OCI-LY1 (cell line): ENCODE results near the gene UBE2L6.

ENCODE experiments used
- H2AFZ ChIP-seq: fragments of 200-600 bp; sonication (generic), shearing (Covaris generic); 2 replicates; pipeline ENCODE4 v1.6.0; 2014; ENCODE audit warnings: antibody characterized with exemption, mild to moderate bottlenecking, low read length
- H3F3A ChIP-seq: fragments of 200-600 bp; sonication (generic), shearing (Covaris generic); 2 replicates; pipeline ENCODE4 v1.6.0; 2014; ENCODE audit warnings: mild to moderate bottlenecking, antibody characterized with exemption, low read length, moderate library complexity; ENCODE audit not compliant: insufficient read depth
- H3K27ac ChIP-seq: fragments of 200-600 bp; sonication (generic); 2 replicates; pipeline ENCODE4 v1.5.1; 2014; ENCODE audit warnings: low read length, mixed run types, mild to moderate bottlenecking, low read depth; ENCODE audit not compliant: poor library complexity, severe bottlenecking
- H3K27me3 ChIP-seq: fragments of 200-600 bp; sonication (generic); 2 replicates; pipeline ENCODE4 v1.6.0; 2014; ENCODE audit warnings: antibody characterized with exemption, mild to moderate bottlenecking, low read length, moderate library complexity; ENCODE audit not compliant: insufficient read depth
- H3K36me3 ChIP-seq: fragments of 200-600 bp; sonication (generic); 2 replicates; pipeline ENCODE4 v1.6.1; 2014; ENCODE audit warnings: mild to moderate bottlenecking, antibody characterized with exemption, low read length, moderate library complexity, mixed read lengths; ENCODE audit not compliant: insufficient read depth
- H3K4me1 ChIP-seq: fragments of 200-600 bp; sonication (generic); 2 replicates; pipeline ENCODE4 v1.5.1; 2014; ENCODE audit warnings: mild to moderate bottlenecking, low read length, moderate library complexity; ENCODE audit not compliant: insufficient read depth, severe bottlenecking
- H3K4me2 ChIP-seq: fragments of 200-600 bp; sonication (generic), shearing (Covaris generic); 2 replicates; pipeline ENCODE4 v1.6.1; 2014; ENCODE audit warnings: low read length
- H3K4me3 ChIP-seq: fragments of 200-600 bp; sonication (generic); 2 replicates; pipeline ENCODE4 v1.5.1; 2014; ENCODE audit warnings: low read length, low read depth, mild to moderate bottlenecking, mixed read lengths; ENCODE audit not compliant: poor library complexity, severe bottlenecking
- H3K79me2 ChIP-seq: fragments of 200-600 bp; shearing (Covaris generic); 2 replicates; pipeline ENCODE4 v1.6.1; 2016; ENCODE audit warnings: mixed run types, low read length, mixed read lengths; ENCODE audit not compliant: insufficient read depth
- H3K9ac ChIP-seq: fragments of 200-600 bp; sonication (generic), shearing (Covaris generic); 2 replicates; pipeline ENCODE4 v1.6.1; 2014; ENCODE audit warnings: mild to moderate bottlenecking, low read length, mixed read lengths
- H3K9me2 ChIP-seq: fragments of 200-600 bp; sonication (generic), shearing (Covaris generic); 2 replicates; pipeline ENCODE4 v1.6.1; 2014; ENCODE audit warnings: low read depth, mild to moderate bottlenecking, low read length, mixed read lengths
- H3K9me3 ChIP-seq: fragments of 200-600 bp; shearing (Covaris generic); 2 replicates; pipeline ENCODE4 v1.6.1; 2014; ENCODE audit warnings: low read length, mixed read lengths
- H4K20me1 ChIP-seq: fragments of 200-600 bp; sonication (generic), shearing (Covaris generic); 2 replicates; pipeline ENCODE4 v1.6.0; 2016; ENCODE audit warnings: mild to moderate bottlenecking, low read length; ENCODE audit not compliant: insufficient read depth
- EZH2 ChIP-seq: fragments of 200-600 bp; sonication (generic), shearing (Covaris generic); IDR thresholded peaks from 2 replicates; pipeline ENCODE4 v1.8.0; 2017; ENCODE audit warnings: borderline replicate concordance, mixed run types, mild to moderate bottlenecking, antibody characterized with exemption, low read length, moderate library complexity, mixed read lengths
- TF ChIP-seq, protein P1 (sequence below): fragments of 200-600 bp; sonication (generic), shearing (Covaris generic); IDR thresholded peaks from 2 replicates; pipeline ENCODE4 v1.5.1; 2017; ENCODE audit warnings: mild to moderate bottlenecking, antibody characterized with exemption, low read length, moderate library complexity, mixed read lengths

The UBE2L6 gene

DNA sequence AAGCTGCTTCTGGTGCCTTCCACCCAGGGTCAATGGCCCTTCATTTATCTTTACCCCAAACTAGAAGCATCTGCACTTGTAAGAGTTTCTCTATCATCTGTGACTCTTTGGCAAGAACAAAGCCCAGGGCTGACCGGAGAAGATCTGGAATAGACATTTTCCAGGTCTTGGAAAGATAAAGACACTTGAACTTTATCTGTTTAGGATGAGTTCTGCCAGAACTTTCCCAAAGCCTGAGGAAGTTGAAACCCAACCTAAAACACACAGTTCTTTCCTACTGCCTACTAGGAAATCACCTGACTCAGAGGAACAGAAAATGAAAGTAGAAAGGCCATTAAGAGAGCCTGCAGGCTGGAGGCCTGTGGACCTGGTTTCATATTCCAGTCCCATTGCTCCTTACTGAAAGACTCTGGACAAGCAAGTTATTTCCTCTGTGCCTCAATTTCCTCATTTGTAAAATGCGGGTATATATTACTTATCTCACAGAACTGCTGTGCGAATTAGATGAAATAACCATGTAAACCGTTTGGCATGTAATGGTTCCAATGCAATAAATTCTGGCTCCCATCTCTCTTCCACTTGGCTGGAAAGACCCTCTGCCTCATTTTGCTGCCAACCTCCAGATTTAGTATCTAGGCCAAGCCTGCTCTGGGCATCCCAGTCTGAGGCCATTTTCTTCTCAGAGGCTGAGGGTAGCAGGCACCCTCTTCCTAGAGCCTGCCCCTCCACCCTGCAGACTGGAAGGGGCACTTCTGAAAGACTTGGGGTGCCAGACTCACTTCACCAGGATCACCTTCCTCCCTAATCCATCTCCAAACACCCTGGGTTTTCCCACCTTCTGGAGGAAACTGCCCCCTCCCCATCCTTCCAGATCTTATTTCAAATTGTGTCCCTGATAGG, 1.2 kb downstream of the UBE2L6 start:
- H3K9ac ChIP-seq: peak overlapping the region; percentile 96
- no peaks in the 10 kb centered on the region for H3K36me3 ChIP-seq
- peaks cover 16% of the 10 kb centered on the region for H3K4me1 ChIP-seq
- H3K27me3 ChIP-seq: no peaks in the 10 kb centered on the region
- H2AFZ ChIP-seq: no peak overlapping the region
- no peak for TF ChIP-seq EZH2
- TF ChIP-seq, protein P1, sequence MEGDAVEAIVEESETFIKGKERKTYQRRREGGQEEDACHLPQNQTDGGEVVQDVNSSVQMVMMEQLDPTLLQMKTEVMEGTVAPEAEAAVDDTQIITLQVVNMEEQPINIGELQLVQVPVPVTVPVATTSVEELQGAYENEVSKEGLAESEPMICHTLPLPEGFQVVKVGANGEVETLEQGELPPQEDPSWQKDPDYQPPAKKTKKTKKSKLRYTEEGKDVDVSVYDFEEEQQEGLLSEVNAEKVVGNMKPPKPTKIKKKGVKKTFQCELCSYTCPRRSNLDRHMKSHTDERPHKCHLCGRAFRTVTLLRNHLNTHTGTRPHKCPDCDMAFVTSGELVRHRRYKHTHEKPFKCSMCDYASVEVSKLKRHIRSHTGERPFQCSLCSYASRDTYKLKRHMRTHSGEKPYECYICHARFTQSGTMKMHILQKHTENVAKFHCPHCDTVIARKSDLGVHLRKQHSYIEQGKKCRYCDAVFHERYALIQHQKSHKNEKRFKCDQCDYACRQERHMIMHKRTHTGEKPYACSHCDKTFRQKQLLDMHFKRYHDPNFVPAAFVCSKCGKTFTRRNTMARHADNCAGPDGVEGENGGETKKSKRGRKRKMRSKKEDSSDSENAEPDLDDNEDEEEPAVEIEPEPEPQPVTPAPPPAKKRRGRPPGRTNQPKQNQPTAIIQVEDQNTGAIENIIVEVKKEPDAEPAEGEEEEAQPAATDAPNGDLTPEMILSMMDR: no peak
- H3K4me3 ChIP-seq: peak overlapping the region; percentile 99
- peak overlapping the region; percentile 96 for H3K4me2 ChIP-seq
- peak overlapping the region; percentile 56 for H3K27ac ChIP-seq
- H3K9me3 ChIP-seq: no peaks in the 10 kb centered on the region
- no peaks in the 10 kb centered on the region for H4K20me1 ChIP-seq
- H3K9me2 ChIP-seq: no peaks in the 10 kb centered on the region
- no peaks in the 10 kb centered on the region for H3K79me2 ChIP-seq
- H3F3A ChIP-seq: no peaks in the 10 kb centered on the region

- H3K9me2 ChIP-seq: no peaks in the 10 kb centered on the region
- H3K36me3 ChIP-seq: peaks cover 4% of the 10 kb centered on the region
Measured at GRCh38 chr11:57562596-57562995, 4.9 kb downstream of the UBE2L6 start.

GRCh38 chr11:57560146-57560545, 7.3 kb downstream of the UBE2L6 start:
- H4K20me1 ChIP-seq: no peaks in the 10 kb centered on the region
- no peak overlapping the region for H3K27ac ChIP-seq
- no peaks in the 10 kb centered on the region for H3K9me2 ChIP-seq
- no peaks in the 10 kb centered on the region for H3K27me3 ChIP-seq
- H3K4me2 ChIP-seq: no peak overlapping the region
- no peaks in the 10 kb centered on the region for H3K4me1 ChIP-seq
- H3F3A ChIP-seq: no peaks in the 10 kb centered on the region
- H3K36me3 ChIP-seq: peaks cover 4% of the 10 kb centered on the region
- no peaks in the 10 kb centered on the region for H3K9me3 ChIP-seq
- no peak for TF ChIP-seq EZH2
- TF ChIP-seq, protein P1: no peak
- no peak overlapping the region for H3K4me3 ChIP-seq
- no peak overlapping the region for H3K9ac ChIP-seq
- H3K79me2 ChIP-seq: no peaks in the 10 kb centered on the region
- no peak overlapping the region for H2AFZ ChIP-seq

More at GRCh38 chr11:57562596-57562995, 4.9 kb downstream of the UBE2L6 start:
- Histone ChIP-seq H3K79me2 (no peaks in the 10 kb centered on the region), H4K20me1 (no peaks in the 10 kb centered on the region), H3K27me3 (no peaks in the 10 kb centered on the region), H3K9ac (no peak overlapping the region), H2AFZ (no peak overlapping the region), H3K4me3 (no peak overlapping the region), H3F3A (no peaks in the 10 kb centered on the region), H3K4me2 (no peak overlapping the region), H3K27ac (no peak overlapping the region), H3K9me3 (no peaks in the 10 kb centered on the region), H3K4me1 (peaks cover 16% of the 10 kb centered on the region)
- no peak for TF ChIP-seq EZH2
- TF ChIP-seq, protein P1: 0 out of 2 replicates have a peak, but pooled peaks have one; percentile 7
